Activated gamma-delta T cell treated with anti-CD3 and anti-CD28 coated beads, Interleukin-2, amount 50 U/mL, for 16 hours (primary cell): Measurements from ENCODE around the gene IL12A.

ENCODE experiments used
- DNase-seq: peaks from one replicate; pipeline ENCODE4 v3.0.0-alpha.2; 2020; ENCODE audit warnings: low read depth

Gene IL12A

GRCh38 chr3:159988617-159989271 lies at the start of gene IL12A:
Gene IL12A, plus strand, starts transcription at chr3:159988835.
- DNase-seq, result peak; percentile 76

- DNase-seq, result no peak
Measured at GRCh38 chr3:159941038-159942000, 47.3 kb upstream of the IL12A start.

GRCh38 chr3:159944781-159945180 lies 43.9 kb upstream of the IL12A start:
- DNase-seq, result no peak

GRCh38 chr3:159945930-159946329 lies 42.7 kb upstream of the IL12A start:
- DNase-seq, result no peak

GRCh38 chr3:159947220-159947619 lies 41.4 kb upstream of the IL12A start:
- DNase-seq, result no peak

GRCh38 chr3:159948429-159949144 lies 40.0 kb upstream of the IL12A start:
- no peak for DNase-seq

GRCh38 chr3:159950156-159950898 lies 38.3 kb upstream of the IL12A start:
- DNase-seq, result no peak

GRCh38 chr3:159951540-159951939 lies 37.1 kb upstream of the IL12A start:
- no peak for DNase-seq

GRCh38 chr3:159953325-159954085 lies 35.1 kb upstream of the IL12A start:
- DNase-seq, result no peak

- DNase-seq, result no peak
Measured at GRCh38 chr3:159960188-159961148, 28.2 kb upstream of the IL12A start.

- no peak for DNase-seq
Measured at GRCh38 chr3:159964166-159964973, 24.3 kb upstream of the IL12A start.

- no peak for DNase-seq
Measured at GRCh38 chr3:159971311-159971710, 17.3 kb upstream of the IL12A start.

GRCh38 chr3:159977295-159977694 lies 11.3 kb upstream of the IL12A start:
- DNase-seq, result no peak

GRCh38 chr3:159978353-159978752 lies 10.3 kb upstream of the IL12A start:
- no peak for DNase-seq

GRCh38 chr3:159978918-159979703 lies 9.5 kb upstream of the IL12A start:
- DNase-seq, result no peak

GRCh38 chr3:159982442-159982974 lies 6.1 kb upstream of the IL12A start:
- no peak for DNase-seq

- no peak for DNase-seq
Measured at GRCh38 chr3:159987291-159987711, 1.3 kb upstream of the IL12A start.
